CMK (cell line): ENCODE data around the gene POLE2.
"Not testable (repeated sequence)": the region's sequence is repeated elsewhere in the genome, so short reads cannot be mapped to it uniquely, and the experiment has no call there.

Experiments
- DNase-seq: peaks from one replicate; pipeline ENCODE4 v3.0.0-alpha.2; 2010; ENCODE audit warnings: low read depth

The POLE2 gene

GRCh38 chr14:49619273-49619672 lies 68.7 kb downstream of the POLE2 start:
- not testable (repeated sequence) for DNase-seq

- DNase-seq: no peak
These were observed 70.0 kb downstream of the POLE2 start for GRCh38 chr14:49617852-49618519.

GRCh38 chr14:49615776-49616175 lies 72.2 kb downstream of the POLE2 start:
- no peak for DNase-seq

- DNase-seq: no peak
These were observed 73.8 kb downstream of the POLE2 start for GRCh38 chr14:49614196-49614595.

- DNase-seq: no peak
These were observed 75.3 kb downstream of the POLE2 start for GRCh38 chr14:49612671-49613070.

- no peak for DNase-seq
These were observed 75.8 kb downstream of the POLE2 start for GRCh38 chr14:49612251-49612650.

- no peak for DNase-seq
These were observed 80.4 kb downstream of the POLE2 start for GRCh38 chr14:49607583-49607982.

- DNase-seq: peak; percentile 34
These were observed 89.3 kb downstream of the POLE2 start, which contains the start of gene LRR1 for GRCh38 chr14:49598485-49599300. Gene LRR1, plus strand, starts transcription at chr14:49598940. Its CDS starts 81 bp downstream, at chr14:49599021.

GRCh38 chr14:49598189-49598484 lies 89.9 kb downstream of the POLE2 start:
- DNase-seq: no peak

GRCh38 chr14:49594347-49595091 lies 93.5 kb downstream of the POLE2 start:
- peak; percentile 66 for DNase-seq
